Measurements from ENCODE around the gene EN2.

DNA sequence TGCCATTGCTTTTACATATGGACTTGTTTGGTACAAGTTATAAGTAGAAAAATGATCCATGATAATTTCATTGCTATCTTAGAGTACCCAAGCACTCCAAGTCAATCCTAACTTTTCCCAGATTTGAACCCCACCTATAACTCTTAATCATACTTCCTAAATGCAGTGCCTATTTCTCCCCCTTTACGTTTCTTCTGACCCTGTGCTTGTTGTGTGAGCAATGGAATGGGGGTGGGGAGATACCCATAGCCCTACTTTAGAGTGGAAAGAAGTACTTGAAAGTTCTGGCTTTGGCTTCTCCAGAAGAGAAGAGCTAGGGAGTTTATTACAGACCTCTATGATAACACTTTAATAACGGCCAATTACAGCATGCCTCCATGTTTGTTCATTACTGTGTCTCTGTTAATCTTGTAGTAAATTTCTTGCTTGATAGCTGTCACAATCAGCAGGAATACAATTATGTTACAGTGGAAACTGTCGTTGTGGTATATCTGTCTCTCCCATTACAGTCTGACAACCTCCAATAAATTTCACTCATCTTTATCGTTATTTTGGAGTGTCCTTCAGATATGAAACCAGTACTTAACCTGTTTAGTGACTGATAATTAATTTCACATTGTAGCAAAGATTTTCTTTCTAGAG, 54.4 kb downstream of the EN2 start:
- TF ChIP-seq CTCF (IDR thresholded peaks at IDR 0.05) (no peak), POLR2A (IDR thresholded peaks at IDR 0.05) (no peak)
